ENCODE data around the gene SLC41A2.

SLC41A2 gene

GRCh38 chr12:104930388-104931326 is 27.4 kb downstream of the SLC41A2 start:
- no peak overlapping the region for H3K4me3 ChIP-seq (ENCODE audit: low read length)
- peak; percentile 77 for DNase-seq (ENCODE audit: low read depth)
- no peak for TF ChIP-seq CTCF (IDR thresholded peaks at IDR 0.05; ENCODE audit: insufficient read depth, low read depth, low read length, missing control alignments)

GRCh38 chr12:104929977-104930376 is 28.1 kb downstream of the SLC41A2 start:
- no peak for TF ChIP-seq CTCF (IDR thresholded peaks at IDR 0.05; ENCODE audit: insufficient read depth, low read depth, low read length, missing control alignments)

GRCh38 chr12:104929368-104929767 is 28.7 kb downstream of the SLC41A2 start:
- no peak for TF ChIP-seq CTCF (IDR thresholded peaks at IDR 0.05; ENCODE audit: insufficient read depth, low read depth, low read length, missing control alignments)
- no peak overlapping the region for H3K4me3 ChIP-seq (ENCODE audit: low read length)
- no peak for DNase-seq (ENCODE audit: low read depth)

More at GRCh38 chr12:104929977-104930376, 28.1 kb downstream of the SLC41A2 start:
- H3K4me3 ChIP-seq (ENCODE audit: low read length), result no peak overlapping the region
- no peak for DNase-seq (ENCODE audit: low read depth)

GRCh38 chr12:104928036-104928745 is 29.9 kb downstream of the SLC41A2 start:
- DNase-seq (ENCODE audit: low read depth), result no peak
- TF ChIP-seq CTCF (IDR thresholded peaks at IDR 0.05; ENCODE audit: insufficient read depth, low read depth, low read length, missing control alignments), result no peak
- H3K4me3 ChIP-seq (ENCODE audit: low read length), result no peak overlapping the region

- no peak overlapping the region for H3K4me3 ChIP-seq (ENCODE audit: low read length)
- DNase-seq (ENCODE audit: low read depth), result no peak
- no peak for TF ChIP-seq CTCF (IDR thresholded peaks at IDR 0.05; ENCODE audit: insufficient read depth, low read depth, low read length, missing control alignments)
Measured at GRCh38 chr12:104925501-104925900, 32.6 kb downstream of the SLC41A2 start.

- H3K4me3 ChIP-seq (ENCODE audit: low read length), result no peak overlapping the region
- TF ChIP-seq CTCF (IDR thresholded peaks at IDR 0.05; ENCODE audit: insufficient read depth, low read depth, low read length, missing control alignments), result no peak
- no peak for DNase-seq (ENCODE audit: low read depth)
Measured at GRCh38 chr12:104921340-104921739, 36.8 kb downstream of the SLC41A2 start.

All from epithelial cell of esophagus (primary cell).